SW480 (cell line): ENCODE results near the gene UBE2V1.
"Not testable (repeated sequence)": the region's sequence is repeated elsewhere in the genome, so short reads cannot be mapped to it uniquely, and the experiment has no call there.

Source experiments
- DNase-seq: peaks from one replicate; pipeline ENCODE4 v3.0.0-alpha.2; 2016; ENCODE audit warnings: low spot score

Gene UBE2V1

DNA sequence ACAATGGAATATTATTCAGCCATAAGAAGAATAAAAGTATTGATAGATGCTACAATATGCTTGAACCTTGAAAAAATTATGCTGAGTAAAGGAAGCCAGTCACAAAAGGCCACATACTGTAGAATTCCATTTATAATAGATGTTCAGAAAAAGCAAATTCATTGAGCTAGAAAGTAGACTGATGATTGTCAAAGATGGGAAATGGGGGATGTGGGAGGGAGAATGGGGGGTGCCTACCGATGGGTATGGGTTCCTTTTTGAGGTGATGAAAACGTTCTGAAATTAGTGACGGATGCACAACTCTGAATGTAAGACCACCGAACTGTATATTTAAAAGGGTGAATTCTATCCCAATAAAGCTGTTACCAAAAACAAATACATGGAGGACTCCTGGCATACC lies 18.4 kb downstream of the UBE2V1 start:
- DNase-seq, result no peak

DNA sequence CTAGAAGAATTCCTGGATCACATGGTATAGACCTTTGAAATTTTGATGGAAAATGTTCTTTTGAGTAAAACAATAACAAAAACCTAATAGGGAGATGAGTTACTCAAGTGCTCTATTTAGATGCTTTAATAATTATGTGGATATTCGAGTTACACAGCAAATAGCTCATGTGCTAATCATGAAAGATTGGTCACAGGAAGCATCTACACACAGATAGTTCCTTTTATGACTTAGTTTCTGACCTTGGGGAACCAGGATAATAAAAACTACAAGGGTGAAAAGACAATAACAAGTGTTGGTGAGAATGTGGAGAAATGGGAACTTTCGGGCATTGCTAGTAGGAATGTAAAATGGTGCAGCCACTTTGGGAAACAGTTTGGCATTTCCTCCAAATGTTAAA lies 19.7 kb downstream of the UBE2V1 start:
- no peak for DNase-seq

DNA sequence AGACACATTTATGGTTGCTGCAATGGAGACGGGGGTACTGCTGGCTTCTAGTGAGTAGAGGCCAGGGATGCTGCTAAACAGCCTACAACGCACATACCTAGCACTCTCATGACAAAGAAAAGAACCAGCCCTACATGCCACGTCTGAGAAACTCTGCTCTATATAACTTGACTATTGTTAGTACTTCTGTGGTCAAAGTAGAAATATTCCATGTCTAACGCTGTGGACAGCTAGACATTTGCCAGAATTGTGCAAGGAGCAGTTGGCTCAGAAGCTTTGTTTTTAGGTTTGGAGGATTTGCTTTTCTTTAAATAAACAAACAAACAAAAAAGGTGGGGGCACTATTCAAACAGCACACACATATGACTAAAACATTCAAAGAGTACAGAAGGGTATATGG lies 20.5 kb downstream of the UBE2V1 start:
- DNase-seq, result no peak

DNA sequence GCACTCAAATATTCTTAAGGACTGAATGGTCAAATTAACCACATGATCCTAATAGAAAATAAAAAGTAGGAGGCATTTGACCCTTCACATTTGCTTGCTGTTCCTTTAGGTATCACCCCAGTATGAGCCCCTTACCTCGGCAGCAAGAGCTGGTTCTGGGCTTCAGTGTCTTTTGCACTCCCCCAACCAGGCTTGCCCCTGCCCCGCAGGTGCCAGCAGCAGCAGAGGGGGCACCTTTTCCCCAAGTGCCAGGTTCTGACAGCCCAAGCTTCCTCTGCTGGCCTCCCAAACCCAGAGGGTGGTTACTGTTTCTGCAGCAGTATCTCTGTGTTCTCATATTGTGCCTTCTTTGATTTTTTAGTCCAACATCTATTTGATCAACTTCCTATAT lies 23.2 kb downstream of the UBE2V1 start:
- no peak for DNase-seq

DNA sequence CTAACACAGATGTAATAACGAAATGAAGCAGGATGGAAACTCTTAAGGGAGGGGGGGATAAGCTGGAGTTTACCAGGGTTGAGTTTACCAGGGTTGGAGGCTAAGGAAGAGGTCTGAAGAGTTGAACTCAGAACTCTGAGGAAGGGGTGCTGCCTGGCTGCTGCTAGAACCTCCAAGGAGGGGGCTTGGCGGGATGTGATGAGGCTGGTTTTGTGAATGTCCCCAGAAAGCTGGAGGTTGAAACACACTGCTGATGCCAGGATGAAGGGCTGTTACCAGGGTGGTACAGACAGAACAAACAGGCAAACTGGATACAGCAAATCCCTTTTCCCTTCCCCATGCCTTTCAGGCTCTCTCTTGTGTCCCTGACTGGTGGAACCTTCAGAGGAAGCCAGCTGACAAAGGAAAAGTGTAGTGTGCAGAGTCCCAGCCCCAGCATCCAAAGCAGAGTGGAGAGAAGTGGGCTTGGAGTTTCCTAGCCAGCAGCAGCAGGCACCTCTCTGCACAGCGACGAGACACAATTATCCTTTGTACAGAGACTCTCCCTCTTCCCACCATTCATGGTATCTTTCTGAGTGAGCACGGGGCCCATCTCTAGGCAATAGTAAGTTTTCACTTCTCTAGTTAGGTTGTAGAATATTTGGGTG lies 23.7 kb downstream of the UBE2V1 start:
- DNase-seq, result no peak

DNA sequence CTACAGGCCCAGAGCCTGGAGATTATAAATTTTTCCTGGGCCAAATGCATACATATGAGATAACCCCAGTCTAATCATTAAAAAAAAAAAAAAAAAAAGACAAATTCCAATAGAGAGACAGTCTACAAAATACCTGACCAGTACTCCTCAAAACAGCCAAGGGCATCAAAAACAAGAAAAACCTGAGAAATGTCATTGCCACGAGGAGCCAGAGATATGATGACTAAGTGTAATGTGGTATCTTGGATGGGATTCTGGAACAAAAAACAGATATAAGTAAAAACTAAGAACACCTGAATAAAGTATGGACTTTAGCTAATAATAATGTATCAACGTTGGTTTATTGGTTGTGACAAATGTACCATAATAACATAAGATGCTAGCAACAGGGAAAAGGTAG lies 24.9 kb downstream of the UBE2V1 start:
- DNase-seq, result no peak

DNA sequence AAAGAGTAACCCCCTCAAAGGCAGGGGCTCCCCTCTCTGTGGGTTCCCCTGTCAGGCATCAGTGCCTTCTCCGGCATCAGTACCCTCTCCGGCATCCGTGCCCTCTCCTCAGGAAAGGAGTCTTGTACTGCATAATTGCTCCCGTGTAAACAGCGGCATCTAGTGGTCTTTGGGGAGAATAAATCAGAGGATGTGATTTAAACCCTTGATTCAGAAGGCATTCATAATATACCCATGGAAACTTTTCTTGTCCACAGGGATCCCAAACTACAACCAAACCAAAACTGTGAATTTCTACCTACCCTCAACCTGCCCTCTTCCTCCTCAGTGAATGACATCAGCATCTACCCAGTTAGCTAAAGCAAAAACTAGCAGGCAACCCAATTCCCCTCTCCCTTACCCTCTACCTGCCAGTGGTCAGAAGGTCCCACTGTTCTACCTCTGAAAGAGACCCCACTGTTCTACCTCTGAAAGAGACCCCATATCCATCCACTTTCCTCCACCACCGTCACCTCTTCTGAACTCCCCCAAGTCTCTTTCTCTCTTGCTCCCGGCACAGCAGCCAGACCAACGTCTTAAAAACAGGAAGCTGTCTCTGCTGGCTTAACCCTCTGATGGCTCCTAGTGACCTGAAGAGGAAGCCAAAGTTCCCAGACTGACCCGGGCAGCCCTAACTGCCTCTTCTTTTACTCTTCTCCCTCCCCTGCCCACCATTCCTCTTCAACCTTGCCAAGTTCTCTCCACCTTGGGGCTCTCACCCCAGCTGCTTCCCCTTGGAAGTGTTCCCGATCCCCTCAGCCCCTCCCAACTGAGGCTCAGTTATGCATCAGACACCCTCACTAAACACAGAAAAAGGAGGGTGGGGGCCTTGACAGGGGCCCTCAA lies 27.2 kb downstream of the UBE2V1 start:
- peak; percentile 81 for DNase-seq

DNA sequence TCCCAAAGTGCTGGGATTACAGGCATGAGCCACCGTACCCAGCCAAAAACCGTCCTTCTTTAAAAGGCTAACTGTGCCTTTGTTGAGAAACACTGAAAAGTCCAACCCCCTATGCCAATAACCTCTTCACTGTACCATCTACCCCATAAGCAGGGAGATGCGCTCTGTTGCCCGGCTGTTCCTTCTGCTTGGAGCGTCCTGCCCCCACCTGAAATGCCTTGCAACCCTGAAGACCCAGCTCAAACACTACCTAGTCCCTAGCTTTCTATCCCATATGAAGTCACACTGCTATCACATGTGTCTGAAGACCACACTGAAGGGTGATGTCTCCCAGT lies 27.8 kb downstream of the UBE2V1 start:
- DNase-seq, result no peak

DNA sequence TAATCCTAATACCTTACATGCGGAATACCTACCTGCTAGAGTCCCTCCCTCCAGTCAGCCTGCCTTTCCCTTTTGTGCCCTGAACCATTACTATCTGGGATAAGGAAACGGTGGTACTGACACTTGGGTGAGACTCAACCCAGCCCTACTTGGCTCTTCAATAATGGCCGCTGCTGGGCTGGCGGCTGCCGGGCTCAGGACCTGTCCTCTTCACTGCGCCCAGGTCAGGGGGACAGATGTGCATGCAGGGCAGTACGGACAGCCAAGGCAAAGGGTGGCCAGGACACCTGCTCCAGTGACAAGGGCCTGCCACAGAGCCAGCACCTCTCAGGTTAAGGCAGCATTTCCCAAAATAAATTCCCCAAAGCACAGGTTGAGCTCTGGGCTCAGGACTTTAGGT lies 29.9 kb downstream of the UBE2V1 start:
- DNase-seq, result no peak

DNA sequence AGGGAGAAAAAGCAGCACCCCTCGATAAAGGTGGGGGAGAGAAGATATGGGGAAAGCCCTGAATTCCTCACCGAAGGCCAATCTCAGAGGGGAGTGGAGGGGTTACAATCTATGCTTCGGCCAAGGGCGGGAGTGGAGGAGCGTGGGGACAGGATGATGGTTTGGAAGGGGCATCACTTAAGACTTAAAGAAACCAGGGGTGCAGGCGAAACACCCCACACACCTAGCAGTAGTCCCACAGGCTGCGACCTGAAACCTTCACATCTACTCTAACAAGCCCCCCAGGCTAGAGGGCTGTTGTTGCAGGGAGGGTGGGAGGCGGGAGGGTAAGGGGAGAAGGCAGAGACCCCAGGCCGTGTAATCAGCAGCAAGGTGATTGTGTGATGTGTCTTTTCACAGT lies 30.9 kb downstream of the UBE2V1 start:
- not testable (repeated sequence) for DNase-seq

DNA sequence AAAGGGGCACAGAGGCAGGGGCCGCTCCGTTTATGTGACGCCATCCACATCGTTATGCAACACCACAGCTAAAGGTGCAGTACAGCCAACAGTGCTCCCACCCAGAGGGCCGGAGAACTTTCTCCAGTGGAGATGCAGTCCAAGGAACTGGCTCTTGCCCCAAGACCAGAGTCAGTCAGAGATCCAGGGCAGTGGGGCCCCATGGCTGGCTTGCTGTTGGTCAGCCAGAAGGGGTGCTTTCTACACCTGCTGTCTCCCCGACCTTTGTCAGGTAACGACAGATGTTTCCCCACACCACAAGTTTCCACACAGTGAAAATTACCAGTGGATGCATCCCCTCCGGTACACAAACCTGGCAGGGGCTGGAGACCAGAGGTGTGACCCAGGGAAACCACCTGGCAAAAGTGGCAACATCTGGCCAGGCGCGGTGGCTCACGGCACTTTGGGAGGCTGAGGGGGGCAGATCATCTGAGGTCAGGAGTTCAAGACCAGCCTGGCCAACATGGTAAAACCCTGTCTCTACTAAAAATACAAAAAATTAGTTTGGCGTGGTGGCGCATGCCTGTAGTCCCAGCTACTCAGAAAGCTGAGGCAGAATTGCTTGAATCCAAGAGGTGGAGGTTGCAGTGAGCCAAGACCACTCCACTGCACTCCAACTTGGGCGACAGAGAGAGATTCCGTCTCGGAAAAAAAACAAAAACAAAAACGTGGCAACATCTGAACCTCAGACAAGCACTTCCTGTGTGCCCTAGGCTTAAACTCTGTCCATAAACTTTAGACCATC lies 34.9 kb downstream of the UBE2V1 start:
- DNase-seq, result no peak

DNA sequence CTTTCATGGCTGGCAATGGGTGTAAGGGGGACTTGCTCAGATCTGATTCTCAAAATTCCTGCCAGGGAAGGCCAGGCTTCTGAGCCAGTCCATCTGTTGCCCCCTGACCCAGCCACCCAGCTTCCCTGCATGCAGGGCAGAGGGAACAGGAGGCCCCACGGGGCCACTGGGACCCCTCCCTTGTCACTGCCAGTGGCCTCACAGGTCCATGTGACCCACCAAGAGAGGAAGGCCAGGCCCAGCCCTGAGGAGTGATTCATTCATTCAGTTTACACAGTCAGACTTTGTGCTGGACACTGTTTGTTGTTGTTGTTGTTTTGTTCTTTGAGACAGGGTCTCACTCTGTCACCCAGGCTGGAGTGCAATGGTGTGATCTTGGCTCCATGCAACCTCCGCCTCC lies 39.5 kb downstream of the UBE2V1 start:
- no peak for DNase-seq

DNA sequence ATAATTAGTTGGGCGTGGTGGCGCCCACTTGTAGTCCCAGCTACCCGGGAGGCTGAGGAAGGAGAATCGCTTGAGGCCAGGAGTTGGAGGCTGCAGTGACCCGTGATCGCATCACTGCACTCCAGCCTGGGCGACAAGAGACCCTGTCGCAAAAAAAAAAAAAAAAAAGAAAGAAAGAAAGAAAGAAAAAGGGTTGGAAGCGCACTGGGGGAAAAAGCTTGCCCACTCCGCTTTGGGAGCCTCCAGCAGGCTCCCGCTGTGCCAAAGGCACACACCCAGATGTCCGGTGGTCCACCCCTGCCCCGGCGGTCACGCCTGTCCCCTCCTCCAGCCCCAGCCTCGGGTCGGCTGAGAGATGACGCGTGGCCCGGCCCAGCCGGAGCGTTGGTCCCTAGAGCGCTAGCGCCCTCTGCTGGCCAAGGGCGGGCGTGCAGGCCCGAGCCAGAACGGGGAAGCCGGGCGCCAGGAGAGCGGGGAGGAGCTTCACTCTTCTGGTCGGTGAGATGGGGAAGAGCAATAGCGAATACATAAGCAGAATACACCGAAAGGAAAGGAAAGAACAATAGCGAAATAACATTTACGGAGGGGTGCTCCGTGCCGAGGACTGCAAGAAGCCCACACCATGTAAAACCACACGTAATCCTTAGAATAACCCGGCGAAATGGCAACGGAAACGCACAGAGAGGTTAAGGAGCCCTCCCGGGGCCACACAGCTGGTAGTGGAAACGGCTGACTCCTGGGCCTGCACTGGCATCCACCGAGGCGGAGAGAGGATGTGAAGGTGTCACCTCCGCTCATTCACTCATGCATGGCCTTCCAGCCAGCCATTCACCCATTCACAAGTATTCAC lies 41.7 kb downstream of the UBE2V1 start:
- DNase-seq, result peak; percentile 84

DNA sequence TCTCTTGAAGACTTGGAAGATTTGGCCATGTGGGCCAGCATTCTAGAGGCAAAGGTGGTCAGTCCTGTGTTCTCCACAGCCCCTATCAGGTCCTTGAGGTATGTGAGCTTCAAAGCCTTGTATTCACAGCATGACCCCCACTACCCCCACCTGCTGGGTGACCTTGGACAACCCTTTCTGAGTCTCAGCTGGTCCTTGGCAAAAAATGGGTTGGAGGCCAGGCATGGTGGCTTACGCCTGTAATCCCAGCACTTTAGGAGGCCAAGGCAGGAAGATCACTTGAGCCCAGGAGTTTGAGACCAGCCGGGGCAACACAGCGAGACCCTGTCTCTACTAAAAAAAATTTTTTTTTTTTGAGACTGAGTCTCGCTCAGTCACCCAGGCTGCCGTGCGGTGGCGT lies 42.6 kb downstream of the UBE2V1 start:
- no peak for DNase-seq

DNA sequence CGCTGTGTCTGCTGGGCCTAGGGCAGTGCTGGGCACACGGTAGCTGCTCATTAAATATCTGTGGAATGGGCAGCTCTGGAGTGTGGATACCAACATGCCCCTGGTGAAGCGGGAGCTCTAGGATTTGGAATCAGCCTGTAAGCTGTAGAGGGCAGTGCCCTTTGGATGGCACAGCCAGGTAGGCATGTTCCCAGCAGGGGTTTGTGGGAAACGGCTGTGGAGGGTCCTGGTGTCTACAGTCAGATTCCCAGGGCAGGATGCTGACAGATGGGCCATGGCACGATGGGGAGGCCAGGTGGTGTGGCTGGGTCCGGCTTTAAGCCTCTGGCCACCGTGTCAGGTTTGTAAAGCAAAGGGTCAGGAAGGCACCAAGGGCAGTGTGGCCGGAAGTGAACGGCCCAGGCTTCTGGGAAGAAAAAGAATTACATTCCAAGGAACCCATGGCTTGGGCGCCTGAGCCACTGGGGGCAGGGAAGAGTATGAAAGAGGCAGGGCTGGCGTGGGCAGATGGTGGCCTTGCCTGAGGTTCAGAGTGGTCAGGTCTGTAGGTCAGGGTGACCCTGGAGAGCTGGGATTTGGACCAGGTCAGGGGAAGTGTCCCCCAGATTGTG lies 44.8 kb downstream of the UBE2V1 start:
- DNase-seq, result no peak

DNA sequence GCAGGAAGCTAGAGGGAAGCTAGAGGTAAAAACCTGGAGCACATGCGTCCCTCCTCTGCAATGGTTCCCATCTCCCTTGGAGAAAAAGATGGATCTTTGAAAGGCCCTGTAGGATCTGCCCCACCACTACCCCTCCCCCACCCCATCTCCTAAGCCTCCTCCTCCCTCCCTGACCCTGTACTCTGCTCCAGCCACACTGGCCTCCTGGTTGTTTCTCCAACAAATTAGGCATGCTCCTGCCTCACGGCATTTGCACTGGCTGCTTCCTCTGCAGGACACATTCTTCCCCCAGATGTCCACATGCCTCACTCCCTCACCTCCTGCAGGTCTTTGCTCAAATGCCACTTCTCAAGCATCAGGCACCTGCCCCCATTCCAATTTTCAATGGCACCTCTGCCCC lies 45.5 kb downstream of the UBE2V1 start:
- DNase-seq, result no peak

DNA sequence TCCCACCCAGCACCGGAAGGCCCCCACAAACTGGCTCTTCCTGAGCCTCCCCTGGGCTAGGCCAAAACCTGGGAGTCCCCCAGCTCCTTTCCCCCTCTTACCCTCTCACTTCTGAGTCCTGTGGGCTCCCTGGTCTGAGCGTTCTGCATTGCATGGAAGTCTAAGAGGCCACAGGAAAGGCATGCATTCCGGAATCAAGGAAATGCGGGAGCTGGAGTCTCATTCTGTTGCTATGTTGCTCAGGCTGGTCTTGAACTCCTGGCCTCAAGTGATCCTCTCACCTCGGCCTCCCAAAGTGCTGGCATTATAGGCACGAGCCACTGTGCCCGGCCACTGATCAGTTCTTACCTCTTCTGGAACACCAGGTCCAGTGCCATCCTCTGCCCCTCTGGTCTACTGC lies 45.9 kb downstream of the UBE2V1 start:
- no peak for DNase-seq

DNA sequence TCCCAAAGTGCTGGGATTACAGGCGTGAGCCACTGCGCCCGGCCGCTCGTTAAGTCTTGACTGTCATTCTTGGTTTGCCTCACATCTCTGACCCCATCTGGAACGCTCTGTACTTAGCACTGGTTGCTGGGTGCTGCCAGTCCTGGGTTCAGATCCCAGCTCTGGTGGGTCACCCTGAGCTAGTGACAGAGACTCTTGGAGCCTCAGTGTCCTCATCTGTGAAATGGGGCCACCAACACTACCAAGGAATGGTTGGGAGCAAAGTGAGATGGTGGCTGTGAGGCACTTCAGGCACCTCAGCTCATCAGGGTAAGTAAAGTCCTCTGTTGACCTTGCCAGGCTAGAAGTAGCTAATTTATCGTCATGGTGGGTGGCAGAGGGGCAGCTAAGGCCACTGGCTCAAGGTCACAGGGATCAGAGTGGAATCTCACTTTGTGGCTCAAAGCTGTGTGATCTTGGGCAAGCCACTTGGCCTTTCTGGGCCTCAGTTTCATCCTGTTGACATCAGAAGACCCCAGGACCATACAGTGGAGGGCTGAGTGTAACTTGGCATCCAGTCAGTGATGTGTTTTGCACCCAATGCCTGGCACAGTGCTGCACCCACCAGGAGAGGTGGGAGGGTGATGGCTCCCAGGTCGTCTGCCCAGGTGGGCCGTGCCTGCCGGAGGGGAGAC lies 46.7 kb downstream of the UBE2V1 start:
- DNase-seq, result no peak

DNA sequence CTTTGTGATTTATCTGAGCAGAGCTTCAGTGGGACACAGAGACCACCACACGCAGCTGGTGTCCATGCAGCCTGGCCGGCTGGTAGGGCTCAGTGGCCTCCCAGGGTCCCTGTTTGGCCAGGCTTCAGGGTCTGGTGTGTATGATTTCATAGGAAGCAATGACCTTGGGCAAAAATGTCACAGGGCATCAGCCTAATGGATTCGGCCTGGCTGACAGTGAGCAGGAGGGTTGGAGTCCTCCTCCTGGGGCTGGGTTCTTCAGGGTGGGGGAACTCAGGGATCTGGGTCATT lies 47.7 kb downstream of the UBE2V1 start:
- DNase-seq, result no peak

DNA sequence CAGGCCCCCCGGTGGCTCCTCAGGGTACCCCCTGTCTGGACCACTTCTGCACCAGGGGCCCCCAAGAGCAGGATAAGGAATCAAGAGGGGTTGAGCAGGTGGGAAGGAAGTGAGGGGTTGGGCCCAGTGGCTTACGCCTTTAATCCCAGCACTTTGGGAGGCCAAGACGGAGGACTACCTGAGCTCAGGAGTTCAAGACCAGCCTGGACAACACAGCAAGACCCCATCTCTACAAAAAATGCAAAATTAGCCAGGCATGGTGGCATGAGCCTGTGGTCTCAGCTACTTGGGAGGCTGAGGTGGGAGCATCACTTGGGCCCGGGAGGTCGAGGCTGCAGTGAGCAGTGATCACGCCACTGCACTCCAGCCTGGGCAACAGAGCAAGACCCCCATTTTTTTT lies 49.2 kb downstream of the UBE2V1 start:
- DNase-seq, result not testable (repeated sequence)
